ENCODE results near the gene PALD1. TPM values are rescaled to one million over a fixed set of nuclear protein-coding genes. Genes with fewer than 3 reads are reported as not detected.

The PALD1 gene
- total RNA-seq, 3 donors from 2014 or later (not counting 1 experiment from before 2014, with no cell fraction given) = 0.21 TPM; not detected in 2

GRCh38 chr10:70602665-70603448 lies 124.3 kb downstream of the PALD1 start, which contains the start of gene PRF1:
Gene PRF1 (minus strand): TSS chr10:70602741. CDS start chr10:70600902, 1,839 bp downstream.
- intact Hi-C loops (cut with micrococcal nuclease) = loop anchor here (1.0 to 5.0 kb wide), 4 partner anchors 7 to 46 kb away; no protein-coding TSS in a partner anchor
- peak within 1 kb of the TSS; percentile 93 for H3K27ac ChIP-seq (ENCODE audit: low read length)
- no peak for TF ChIP-seq CTCF (IDR thresholded peaks at IDR 0.05)
- ATAC-seq (peak; percentile 54 to 79 (median 69)), DNase-seq (peak; percentile 88)
- no peaks in the 10 kb centered on the region for H3K9me3 ChIP-seq (ENCODE audit: control insufficient read depth, insufficient read depth, low read length)
- H3K4me1 ChIP-seq (ENCODE audit: control insufficient read depth, insufficient read depth, low read length) = peaks cover 67% of the 10 kb centered on the region
- H3K36me3 Mint-ChIP-seq = peaks cover 12% of the 10 kb centered on the region
- H3K9me3 Mint-ChIP-seq = no peaks in the 10 kb centered on the region
- no peaks in the 10 kb centered on the region for H3K27me3 ChIP-seq (ENCODE audit: control insufficient read depth, insufficient read depth, low read length)
- peaks cover 67 to 86% of the 10 kb centered on the region in 2 donors for H3K4me1 Mint-ChIP-seq
- peak within 1 kb of the TSS; percentile 100 for H3K4me3 Mint-ChIP-seq
- H3K36me3 ChIP-seq (ENCODE audit: control insufficient read depth, insufficient read depth, low read length) = peaks cover 35% of the 10 kb centered on the region
- peak within 1 kb of the TSS; percentile 95 to 97 for H3K27ac Mint-ChIP-seq
- peak within 1 kb of the TSS; percentile 88 for H3K4me3 ChIP-seq (ENCODE audit: low read length)
- 25% methylated on average over 20 of the region's 21 CpGs for WGBS (ENCODE audit: insufficient coverage)
- no peaks in the 10 kb centered on the region for H3K27me3 Mint-ChIP-seq (ENCODE audit: low read depth in 2 of 2)

GRCh38 chr10:70603449-70603801 lies 124.9 kb downstream of the PALD1 start:
- intact Hi-C loops (cut with micrococcal nuclease) = loop anchor here (2.0 to 5.0 kb wide), 3 partner anchors 13 to 46 kb away; no protein-coding TSS in a partner anchor
- TF ChIP-seq CTCF (IDR thresholded peaks at IDR 0.05) = no peak
- Mint-ChIP-seq H3K9me3 (no peaks in the 10 kb centered on the region), H3K27me3 (ENCODE audit: low read depth in 2 of 2) (no peaks in the 10 kb centered on the region), H3K27ac (peak overlapping the region; percentile 95 to 97), H3K4me3 (peak overlapping the region; percentile 100), H3K4me1 (peaks cover 66 to 87% of the 10 kb centered on the region in 2 donors), H3K36me3 (peaks cover 12% of the 10 kb centered on the region)
- Histone ChIP-seq H3K27ac (ENCODE audit: low read length) (peak overlapping the region; percentile 93), H3K36me3 (ENCODE audit: control insufficient read depth, insufficient read depth, low read length) (peaks cover 30% of the 10 kb centered on the region), H3K4me1 (ENCODE audit: control insufficient read depth, insufficient read depth, low read length) (peaks cover 67% of the 10 kb centered on the region), H3K9me3 (ENCODE audit: control insufficient read depth, insufficient read depth, low read length) (no peaks in the 10 kb centered on the region), H3K27me3 (ENCODE audit: control insufficient read depth, insufficient read depth, low read length) (no peaks in the 10 kb centered on the region), H3K4me3 (ENCODE audit: low read length) (peak overlapping the region; percentile 88)
- ATAC-seq = peak; percentile 58 to 75 (median 71)
- 21% methylated on average over 7 of the region's 7 CpGs for WGBS (ENCODE audit: insufficient coverage)
- peak; percentile 73 to 89 for DNase-seq

GRCh38 chr10:70604106-70604505 lies 125.5 kb downstream of the PALD1 start:
- intact Hi-C loops (cut with micrococcal nuclease) = loop anchor here (5.0 kb wide), 1 partner anchor 47 kb away; no protein-coding TSS in a partner anchor
- ATAC-seq = peak in 1 of 3 donors; percentile 9
- H3K27ac Mint-ChIP-seq = peak overlapping the region; percentile 95 to 97
- no peak for TF ChIP-seq CTCF (IDR thresholded peaks at IDR 0.05)
- peak overlapping the region; percentile 5 for H3K4me3 ChIP-seq (ENCODE audit: low read length)
- H3K4me3 Mint-ChIP-seq = peak overlapping the region; percentile 100
- peak in 1 of 2 donors; percentile 35 for DNase-seq
- H3K36me3 ChIP-seq (ENCODE audit: control insufficient read depth, insufficient read depth, low read length) = peaks cover 23% of the 10 kb centered on the region
- peak overlapping the region; percentile 93 for H3K27ac ChIP-seq (ENCODE audit: low read length)
- H3K4me1 ChIP-seq (ENCODE audit: control insufficient read depth, insufficient read depth, low read length) = peaks cover 67% of the 10 kb centered on the region
- H3K9me3 Mint-ChIP-seq = no peaks in the 10 kb centered on the region
- peaks cover 59 to 80% of the 10 kb centered on the region in 2 donors for H3K4me1 Mint-ChIP-seq
- no peaks in the 10 kb centered on the region for H3K27me3 ChIP-seq (ENCODE audit: control insufficient read depth, insufficient read depth, low read length)
- WGBS (ENCODE audit: insufficient coverage) = 50% methylated on average over 4 of the region's 4 CpGs
- no peaks in the 10 kb centered on the region for H3K9me3 ChIP-seq (ENCODE audit: control insufficient read depth, insufficient read depth, low read length)
- H3K36me3 Mint-ChIP-seq = peaks cover 7% of the 10 kb centered on the region
- H3K27me3 Mint-ChIP-seq (ENCODE audit: low read depth in 2 of 2) = no peaks in the 10 kb centered on the region

All from natural killer cell (primary cell).